HG03439 (cell line): Measurements from ENCODE around the gene TSHR.

ENCODE experiments used
- ATAC-seq: cut with Tn5 transposase; IDR thresholded peaks from one replicate; pipeline ENCODE4 v1.9.1; 2021; ENCODE audit warnings: mild to moderate bottlenecking, moderate library complexity; ENCODE audit not compliant: unreplicated experiment

The TSHR gene

DNA sequence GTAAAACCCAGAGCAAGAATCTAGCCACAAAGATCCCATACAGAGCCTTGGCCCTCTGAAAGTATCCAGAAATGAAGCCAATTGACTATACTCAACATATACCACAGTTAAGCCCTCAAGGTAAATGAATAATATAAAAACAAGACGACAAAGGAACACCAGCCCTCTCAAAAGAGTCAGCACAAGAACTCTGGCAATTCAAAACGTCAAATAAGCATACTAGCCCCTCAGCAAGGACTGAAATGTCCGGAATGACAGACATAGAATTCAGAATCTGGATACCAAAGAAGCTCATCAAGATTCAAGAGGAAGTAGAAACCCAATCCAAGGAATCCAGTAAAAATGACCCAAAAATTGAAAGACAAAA, 215.4 kb downstream of the TSHR start:
- no peak for ATAC-seq

DNA sequence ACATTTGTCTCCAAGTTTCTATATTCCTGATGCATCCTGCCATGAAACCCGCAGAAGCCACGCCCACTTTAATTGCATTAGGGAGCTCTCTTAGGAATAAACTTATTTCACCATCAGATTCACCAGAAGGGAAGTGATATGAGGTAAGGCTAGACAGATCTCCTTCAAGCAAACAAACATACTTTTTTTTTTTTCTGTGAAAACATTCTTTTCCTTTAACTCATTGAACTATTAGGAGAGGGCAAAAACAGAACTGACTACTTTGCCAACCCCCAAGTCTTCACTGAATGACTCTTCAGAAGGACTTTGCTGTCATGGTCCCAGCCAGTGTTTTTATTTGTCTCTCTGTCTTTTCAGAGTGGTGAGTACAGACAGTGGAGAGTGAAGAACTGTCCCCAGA, 216.9 kb downstream of the TSHR start:
- ATAC-seq = peak; percentile 24

DNA sequence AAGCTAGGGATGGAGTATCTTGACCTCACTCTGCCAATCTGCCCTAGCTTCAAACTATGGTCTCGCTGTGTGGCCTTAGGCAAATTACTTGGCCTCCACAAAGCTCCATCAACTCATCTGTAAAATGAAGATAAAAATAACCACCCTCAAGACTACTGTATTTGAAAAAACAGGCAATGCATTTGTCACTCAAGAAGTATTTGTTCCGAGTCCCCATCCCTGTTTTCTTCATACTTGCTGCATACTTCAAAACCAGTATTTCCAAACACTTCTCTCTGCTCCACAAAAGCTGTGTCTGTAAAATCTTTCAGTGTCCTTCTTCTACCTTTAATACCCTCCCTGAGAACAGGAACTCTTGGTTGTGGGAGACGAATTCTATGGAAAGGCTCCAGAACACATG, 217.5 kb downstream of the TSHR start:
- ATAC-seq = peak; percentile 25

DNA sequence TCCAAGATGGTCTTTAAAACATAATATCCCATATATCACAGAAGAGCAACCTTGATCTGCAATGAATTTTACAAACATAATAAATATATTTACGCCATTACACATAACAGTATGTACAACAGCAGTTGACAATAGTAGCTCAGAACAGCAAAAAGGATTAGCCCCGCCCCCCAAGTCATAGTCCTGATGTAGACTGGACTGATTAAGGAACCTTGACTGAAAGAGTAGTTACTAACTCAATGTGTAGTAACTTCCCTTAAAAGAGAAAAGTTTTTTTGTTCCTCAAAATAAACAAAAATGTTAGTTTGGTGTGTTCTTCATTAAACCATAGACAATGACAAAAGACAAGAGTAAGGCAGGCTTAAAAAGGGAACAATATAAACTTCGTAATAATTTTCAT, 220.8 kb downstream of the TSHR start:
- no peak for ATAC-seq

DNA sequence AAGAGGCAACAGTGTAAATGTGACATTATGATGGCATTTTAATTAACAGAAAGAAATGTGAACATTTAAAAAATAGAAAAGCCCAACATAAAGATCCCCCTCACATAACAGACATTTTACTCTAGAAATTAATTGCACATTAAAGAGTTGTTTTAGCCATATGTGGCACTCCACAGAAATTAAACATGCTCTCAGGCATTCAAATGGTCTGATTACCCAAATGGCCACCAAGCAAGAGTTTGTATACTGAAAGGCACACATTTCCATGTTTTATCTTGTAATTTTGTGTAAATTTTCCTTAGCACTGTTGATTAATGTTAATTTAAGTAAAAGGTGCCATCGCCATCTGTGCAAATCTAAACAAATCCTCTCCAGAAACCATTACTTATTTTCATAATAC, 221.8 kb downstream of the TSHR start:
- no peak for ATAC-seq

DNA sequence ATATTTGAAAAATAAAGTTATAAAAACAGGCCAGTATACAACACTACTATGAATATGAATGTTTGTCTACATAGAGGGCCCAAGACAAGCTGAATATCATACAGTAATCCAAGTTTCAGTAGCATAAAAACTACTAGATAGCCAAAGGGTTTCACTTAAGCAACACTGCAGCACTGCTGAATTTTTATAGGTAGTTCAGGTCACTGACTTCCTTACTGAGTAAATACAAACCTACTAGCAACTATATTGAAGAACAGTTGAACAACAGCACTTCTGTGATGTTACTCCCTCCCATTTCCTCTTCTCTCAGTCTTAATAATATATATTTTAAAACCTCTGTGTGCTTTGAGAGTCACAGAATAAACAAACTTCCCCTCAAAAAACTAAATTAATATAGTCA, 222.6 kb downstream of the TSHR start:
- ATAC-seq = peak; percentile 39

DNA sequence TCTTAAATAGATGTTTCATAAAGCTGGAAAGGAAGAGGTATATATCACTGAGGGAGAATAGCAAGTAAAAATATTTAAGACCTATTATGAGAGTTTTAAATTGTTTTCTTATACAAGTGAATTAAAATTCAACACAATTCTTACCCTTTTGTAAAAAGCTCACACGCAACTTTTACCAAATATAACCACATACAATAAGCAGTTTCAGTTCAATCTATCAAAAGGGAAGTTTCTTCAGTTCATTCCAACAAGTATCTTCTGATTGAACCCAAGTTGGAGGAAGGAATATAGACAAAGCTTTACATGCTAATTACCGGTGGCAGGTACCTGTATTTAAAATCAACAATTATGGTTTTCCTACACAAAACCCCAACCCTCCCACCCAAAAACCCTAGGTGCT, 224.2 kb downstream of the TSHR start:
- no peak for ATAC-seq

DNA sequence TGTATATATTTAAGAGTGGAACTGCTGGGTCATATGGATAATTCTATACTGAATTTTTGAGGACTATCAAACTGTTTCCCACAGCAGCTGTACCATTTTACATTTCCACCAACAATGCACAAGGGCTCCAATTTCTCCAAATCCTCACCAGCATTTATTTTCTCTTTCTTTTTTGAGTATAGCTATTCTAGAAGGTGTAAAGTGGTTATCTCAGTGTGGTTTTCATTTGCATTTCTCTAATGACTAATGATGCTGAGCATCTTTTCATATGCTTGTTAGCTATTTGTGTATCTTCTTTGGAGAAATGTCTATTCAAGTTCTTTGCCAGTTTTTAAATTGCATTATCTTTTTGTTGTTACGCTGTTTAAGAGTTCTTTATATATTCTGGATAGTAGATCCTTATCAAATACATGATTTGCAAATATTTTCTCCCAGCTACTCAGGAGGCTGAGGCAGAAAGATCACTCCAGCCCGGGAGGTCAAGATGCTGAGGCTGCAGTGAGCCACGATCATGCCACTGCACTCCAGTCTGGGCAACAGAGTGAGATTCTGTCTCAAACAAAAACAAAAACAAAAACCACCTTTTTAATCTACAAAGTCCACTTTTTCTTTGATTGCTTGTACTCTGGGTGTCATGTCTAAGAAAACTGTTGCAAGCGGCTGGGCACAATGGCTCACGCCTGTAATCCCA, 232.6 kb downstream of the TSHR start:
- peak; percentile 86 for ATAC-seq

DNA sequence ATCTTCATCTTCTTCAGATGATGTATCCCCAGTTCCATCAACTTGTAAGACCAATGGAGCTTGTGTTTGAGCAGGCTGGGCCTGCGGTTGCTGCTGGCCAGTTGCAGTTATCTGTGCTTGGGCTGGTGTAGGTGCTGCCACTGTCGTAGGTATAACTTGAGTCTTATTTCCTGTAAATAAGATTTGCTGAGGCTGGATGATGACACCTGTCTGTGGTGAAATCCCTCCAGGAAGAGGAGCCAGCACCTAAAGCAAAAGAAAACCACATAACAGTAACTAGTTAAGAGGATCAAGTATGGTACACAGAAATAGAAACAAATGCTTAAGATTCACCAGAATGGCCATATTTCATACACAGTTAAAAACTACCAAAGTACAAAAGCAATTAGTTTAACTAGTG, 237.2 kb downstream of the TSHR start:
- ATAC-seq = no peak

DNA sequence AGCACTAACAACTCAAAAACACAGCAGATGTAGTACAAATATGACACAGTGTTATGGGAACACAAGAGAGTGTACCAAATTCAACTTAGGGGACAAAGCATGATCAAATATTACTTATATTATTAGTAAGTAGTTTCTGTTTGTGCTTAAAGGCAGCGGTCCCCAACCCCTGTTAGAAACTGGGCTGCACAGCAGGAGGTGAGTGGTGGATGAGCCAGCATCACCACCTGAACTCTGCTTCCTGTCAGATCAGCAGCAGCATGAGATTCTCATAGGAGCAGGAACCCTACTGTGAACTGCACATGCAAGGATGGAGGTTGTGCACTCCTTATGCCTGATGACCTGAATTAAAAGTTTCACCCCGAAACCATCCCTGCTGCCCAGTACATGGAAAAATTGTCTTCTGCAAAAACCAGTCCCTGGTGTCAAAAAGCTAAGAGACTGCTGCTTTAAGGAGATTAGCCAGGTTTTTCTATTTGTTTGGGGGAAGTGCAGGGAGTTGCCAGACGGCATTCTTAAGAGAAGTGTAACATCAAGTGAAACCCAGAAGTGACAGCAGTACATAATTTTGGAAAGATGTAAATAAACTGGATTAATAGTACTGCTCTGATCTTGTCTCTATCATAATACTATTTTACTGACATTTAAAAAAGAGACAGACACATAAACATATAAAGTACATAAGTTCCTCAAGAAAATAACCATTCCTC, 238.7 kb downstream of the TSHR start:
- peak; percentile 54 for ATAC-seq
